Karpas-422 (cell line): ENCODE results near the gene SNAP29. TPM values are rescaled to one million over a fixed set of nuclear protein-coding genes. Genes with fewer than 3 reads are reported as not detected.

Source experiments
- DNase-seq: peaks from one replicate; pipeline ENCODE4 v3.0.0-alpha.2; 2015
- H2AFZ ChIP-seq: fragments of 200-600 bp; sonication (generic); 2 replicates; pipeline ENCODE4 v1.6.1; 2014; ENCODE audit warnings: antibody characterized with exemption, low read length, mixed read lengths
- H3K27ac ChIP-seq: fragments of 200-600 bp; sonication (generic); 2 replicates; pipeline ENCODE4 v1.5.1; 2014; ENCODE audit warnings: mild to moderate bottlenecking, low read length, moderate library complexity
- H3K27me3 ChIP-seq: fragments of 200-600 bp; sonication (generic); 2 replicates; pipeline ENCODE4 v1.6.1; 2014; ENCODE audit warnings: low read length, mixed read lengths
- H3K36me3 ChIP-seq: fragments of 200-600 bp; sonication (generic); 2 replicates; pipeline ENCODE4 v1.6.1; 2014; ENCODE audit warnings: low read length, mixed read lengths; ENCODE audit not compliant: insufficient read depth
- H3K4me1 ChIP-seq: fragments of 200-600 bp; sonication (generic); 2 replicates; pipeline ENCODE4 v1.6.1; 2014; ENCODE audit warnings: mild to moderate bottlenecking, low read length, mixed read lengths
- H3K4me2 ChIP-seq: fragments of 200-600 bp; sonication (generic); 2 replicates; pipeline ENCODE4 v1.6.1; 2014; ENCODE audit warnings: low read length, low read depth, mild to moderate bottlenecking; ENCODE audit not compliant: poor library complexity, severe bottlenecking
- H3K4me3 ChIP-seq: fragments of 200-600 bp; sonication (generic); 2 replicates; pipeline ENCODE4 v1.5.1; 2014; ENCODE audit warnings: mild to moderate bottlenecking, antibody characterized with exemption, low read length, mixed read lengths
- H3K79me2 ChIP-seq: fragments of 200-600 bp; sonication (generic); 2 replicates; pipeline ENCODE4 v1.6.1; 2014; ENCODE audit warnings: mild to moderate bottlenecking, low read length, mixed read lengths
- H3K9ac ChIP-seq: fragments of 200-600 bp; sonication (generic); 2 replicates; pipeline ENCODE4 v1.6.0; 2014; ENCODE audit warnings: low read length
- H3K9me2 ChIP-seq: fragments of 200-600 bp; sonication (generic), shearing (Covaris generic); replicated peaks from 2 replicates; pipeline ENCODE4 v1.6.0; 2014; ENCODE audit warnings: mild to moderate bottlenecking, low read length, moderate library complexity; ENCODE audit not compliant: insufficient read depth
- H3K9me3 ChIP-seq: fragments of 300-700, 200-600 bp; sonication (generic); 2 replicates; pipeline ENCODE4 v1.6.1; 2014; ENCODE audit warnings: low read length, mixed read lengths
- H4K20me1 ChIP-seq: fragments of 200-600 bp; sonication (generic); 2 replicates; pipeline ENCODE4 v1.6.1; 2014; ENCODE audit warnings: mild to moderate bottlenecking, antibody characterized with exemption, low read length, low read depth; ENCODE audit not compliant: insufficient read depth
- total RNA-seq: library from RNA; depleted of rRNA; stranded (reverse); fragments of >200 nt; shearing (Covaris generic); gene quantifications from 2 replicates; pipeline ENCODE4 v1.2.3, GENCODE V29; 2014; ENCODE audit warnings: low replicate concordance

The SNAP29 gene
- total RNA-seq, 1 experiment from 2014 or later = 17.4 TPM

DNA sequence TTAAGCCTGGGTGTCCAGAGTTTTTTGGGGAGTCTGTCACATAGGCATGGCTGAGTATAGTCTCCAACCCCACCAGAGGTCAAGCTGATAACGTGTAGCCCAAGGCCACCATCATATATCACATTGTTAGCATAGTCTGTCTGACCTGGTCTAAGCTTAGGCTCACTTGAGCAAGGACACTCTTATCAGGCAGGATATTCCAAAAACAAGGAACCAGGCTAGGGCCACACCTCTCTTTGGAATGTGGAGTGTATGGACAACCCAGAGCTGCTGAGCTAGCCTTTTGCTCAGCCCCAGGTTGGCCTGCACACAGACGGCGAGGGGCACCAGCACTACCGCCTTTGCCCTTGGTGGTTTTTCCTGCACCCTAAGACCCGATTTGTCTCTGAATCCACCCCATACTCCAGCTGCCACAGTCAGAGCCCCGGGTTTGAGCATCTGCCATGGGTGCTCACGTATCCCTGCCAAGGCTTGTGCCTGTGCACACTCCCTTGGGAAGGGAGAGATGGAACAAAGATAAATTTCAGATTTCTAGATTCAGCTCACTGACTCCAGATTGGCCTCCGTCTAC, 7.2 kb downstream of the SNAP29 start:
- Histone ChIP-seq H3K4me2 (no peak overlapping the region), H3K9ac (no peak overlapping the region), H3K4me3 (no peak overlapping the region), H3K9me3 (no peaks in the 10 kb centered on the region), H4K20me1 (no peaks in the 10 kb centered on the region), H3K36me3 (no peaks in the 10 kb centered on the region), H3K4me1 (peaks cover 6% of the 10 kb centered on the region; the same call in 1 of the 2 replicates), H3K27me3 (no peaks in the 10 kb centered on the region), H3K9me2 (no peaks in the 10 kb centered on the region), H2AFZ (no peak overlapping the region), H3K79me2 (peaks cover 19% of the 10 kb centered on the region), H3K27ac (no peak overlapping the region)
- no peak for DNase-seq

- peaks cover 15% of the 10 kb centered on the region for H3K79me2 ChIP-seq
- H3K27ac ChIP-seq = no peak overlapping the region
- H3K4me1 ChIP-seq = peaks cover 6% of the 10 kb centered on the region; the same call in 1 of the 2 replicates
- H3K4me3 ChIP-seq = no peak overlapping the region
- no peak overlapping the region for H2AFZ ChIP-seq
- no peaks in the 10 kb centered on the region for H3K27me3 ChIP-seq
- no peak for DNase-seq
- H3K9me3 ChIP-seq = no peaks in the 10 kb centered on the region
- no peaks in the 10 kb centered on the region for H3K9me2 ChIP-seq
- H3K9ac ChIP-seq = no peak overlapping the region
- H3K4me2 ChIP-seq = no peak overlapping the region
- no peaks in the 10 kb centered on the region for H3K36me3 ChIP-seq
- no peaks in the 10 kb centered on the region for H4K20me1 ChIP-seq
These were observed 7.9 kb downstream of the SNAP29 start for GRCh38 chr22:20866736-20867135.

- no peak overlapping the region for H3K4me2 ChIP-seq
- no peak overlapping the region for H3K9ac ChIP-seq
- peaks cover 8% of the 10 kb centered on the region for H3K79me2 ChIP-seq
- no peaks in the 10 kb centered on the region for H3K9me2 ChIP-seq
- no peak overlapping the region for H3K4me3 ChIP-seq
- no peak overlapping the region for H2AFZ ChIP-seq
- no peaks in the 10 kb centered on the region for H3K9me3 ChIP-seq
- H3K27me3 ChIP-seq = no peaks in the 10 kb centered on the region
- peaks cover 6% of the 10 kb centered on the region; the same call in 1 of the 2 replicates for H3K4me1 ChIP-seq
- DNase-seq = no peak
- no peaks in the 10 kb centered on the region for H3K36me3 ChIP-seq
- H3K27ac ChIP-seq = no peak overlapping the region
- no peaks in the 10 kb centered on the region for H4K20me1 ChIP-seq
These were observed 8.6 kb downstream of the SNAP29 start for GRCh38 chr22:20867179-20868024.

DNA sequence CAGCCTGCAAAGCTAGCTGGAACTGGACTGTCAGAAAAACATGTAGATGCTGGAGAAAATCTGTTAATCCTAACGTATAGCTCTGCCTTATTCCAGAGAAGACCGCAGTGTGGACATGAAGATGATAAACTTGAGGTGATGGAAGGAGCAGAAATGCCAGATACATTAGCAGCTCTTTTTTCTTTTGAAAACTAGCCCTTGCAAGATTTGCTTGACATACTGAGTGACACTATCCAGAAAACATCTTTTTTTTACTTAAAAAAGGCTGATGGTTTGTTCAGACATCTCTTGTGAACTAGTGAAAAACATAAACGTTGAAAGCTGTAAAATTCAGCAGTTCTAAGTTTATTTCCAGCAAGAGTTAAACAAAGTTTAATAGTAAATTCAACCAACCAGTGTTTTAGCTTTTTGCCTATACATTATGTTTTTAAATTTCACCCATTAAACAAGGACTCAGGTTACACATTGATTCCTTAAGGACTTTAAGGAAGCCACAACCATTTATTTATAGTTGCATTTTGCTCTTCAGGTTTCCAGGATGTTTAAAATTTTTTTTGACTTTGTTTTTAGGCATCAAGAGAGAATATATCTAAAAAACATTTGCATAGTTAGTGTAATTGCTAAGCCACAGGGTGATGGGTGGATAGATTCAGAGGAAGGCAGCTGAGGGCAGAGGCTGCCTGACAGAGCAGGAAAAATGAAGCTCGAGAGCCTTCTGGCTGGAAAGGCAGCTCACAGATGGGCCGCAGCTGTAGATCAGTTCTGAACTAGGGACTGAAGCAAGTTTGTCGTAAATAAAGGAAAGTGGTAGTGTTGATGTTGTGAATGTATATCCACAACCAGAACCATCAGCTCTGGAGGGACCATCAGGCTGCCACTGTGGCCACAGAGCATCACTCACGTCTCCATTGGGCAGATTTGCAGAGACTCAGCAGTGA, 9.5 kb downstream of the SNAP29 start:
- Histone ChIP-seq H3K4me1 (peaks cover 6% of the 10 kb centered on the region; the same call in 1 of the 2 replicates), H3K4me2 (no peak overlapping the region), H4K20me1 (no peaks in the 10 kb centered on the region), H3K36me3 (0 out of 2 replicates have a peak, but pooled peaks cover 2% of the 10 kb centered on the region), H3K9me3 (no peaks in the 10 kb centered on the region), H3K9ac (no peak overlapping the region), H3K4me3 (no peak overlapping the region), H3K9me2 (no peaks in the 10 kb centered on the region), H2AFZ (no peak overlapping the region), H3K27me3 (no peaks in the 10 kb centered on the region), H3K79me2 (0 out of 2 replicates have a peak, but pooled peaks cover 3% of the 10 kb centered on the region), H3K27ac (no peak overlapping the region)
- DNase-seq = no peak

DNA sequence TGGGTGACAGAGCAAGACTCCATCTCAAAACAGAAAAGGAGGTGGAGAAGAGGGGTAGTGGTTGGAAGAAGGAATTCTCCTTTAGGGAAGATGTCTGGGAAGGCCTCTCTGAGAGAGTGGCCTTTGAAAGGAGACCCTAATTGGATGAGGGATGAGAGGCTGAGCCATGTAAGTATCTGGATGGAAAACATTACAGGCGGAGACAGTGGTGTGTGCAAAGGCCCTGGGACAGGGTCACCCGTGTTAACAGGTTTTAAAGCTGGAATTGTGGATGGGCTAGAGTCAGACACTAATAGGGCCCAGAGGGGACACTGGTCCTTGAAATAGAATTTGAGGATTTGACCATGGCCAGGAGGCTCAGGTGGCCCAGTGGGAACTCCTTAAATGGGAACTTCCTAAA, 10.4 kb downstream of the SNAP29 start:
- Histone ChIP-seq H3K27ac (no peak overlapping the region), H4K20me1 (no peaks in the 10 kb centered on the region), H3K9me2 (no peaks in the 10 kb centered on the region), H2AFZ (no peak overlapping the region), H3K4me1 (peaks cover 6% of the 10 kb centered on the region; the same call in 1 of the 2 replicates), H3K36me3 (0 out of 2 replicates have a peak, but pooled peaks cover 2% of the 10 kb centered on the region), H3K9ac (no peak overlapping the region), H3K4me2 (no peak overlapping the region), H3K9me3 (no peaks in the 10 kb centered on the region), H3K79me2 (0 out of 2 replicates have a peak, but pooled peaks cover 3% of the 10 kb centered on the region), H3K27me3 (no peaks in the 10 kb centered on the region), H3K4me3 (no peak overlapping the region)
- no peak for DNase-seq

- Histone ChIP-seq H3K4me1 (peaks cover 3% of the 10 kb centered on the region; the same call in 1 of the 2 replicates), H2AFZ (no peak overlapping the region), H3K27me3 (no peaks in the 10 kb centered on the region), H3K9me2 (no peaks in the 10 kb centered on the region), H3K36me3 (0 out of 2 replicates have a peak, but pooled peaks cover 2% of the 10 kb centered on the region), H3K4me2 (no peak overlapping the region), H3K9ac (no peak overlapping the region), H3K79me2 (no peaks in the 10 kb centered on the region), H4K20me1 (no peaks in the 10 kb centered on the region), H3K27ac (no peak overlapping the region), H3K4me3 (no peak overlapping the region), H3K9me3 (no peaks in the 10 kb centered on the region)
- no peak for DNase-seq
These were observed 14.4 kb downstream of the SNAP29 start for GRCh38 chr22:20873214-20873613.

DNA sequence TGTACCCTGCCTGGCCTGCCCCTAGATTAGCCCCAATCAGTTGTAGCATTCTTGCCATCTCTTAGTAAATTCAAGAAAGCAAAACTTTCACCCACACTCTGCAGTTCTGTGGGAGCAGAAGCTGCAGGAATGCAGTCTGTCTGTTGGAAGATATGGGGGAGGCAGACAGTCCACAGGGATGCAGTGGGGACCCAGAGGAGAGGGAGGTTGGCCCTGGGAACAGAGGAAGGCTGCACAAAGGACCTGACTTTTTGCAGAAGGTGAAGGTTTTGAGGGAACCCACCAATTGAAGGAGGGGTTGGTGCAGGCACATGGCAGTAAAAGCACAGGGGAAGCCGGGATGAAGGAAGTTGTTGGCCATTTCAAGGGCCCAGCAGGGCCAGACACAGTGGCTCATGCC, 16.5 kb downstream of the SNAP29 start:
- no peak for DNase-seq
- H3K4me3 ChIP-seq = no peak overlapping the region
- H3K9ac ChIP-seq = no peak overlapping the region

More for the DNA sequence above, 16.5 kb downstream of the SNAP29 start:
- Histone ChIP-seq H3K27ac (no peak overlapping the region), H3K79me2 (no peaks in the 10 kb centered on the region), H3K4me1 (no peaks in the 10 kb centered on the region), H3K9me2 (no peaks in the 10 kb centered on the region), H2AFZ (no peak overlapping the region), H3K27me3 (no peaks in the 10 kb centered on the region), H4K20me1 (no peaks in the 10 kb centered on the region), H3K36me3 (0 out of 2 replicates have a peak, but pooled peaks cover 2% of the 10 kb centered on the region), H3K4me2 (no peak overlapping the region), H3K9me3 (no peaks in the 10 kb centered on the region)
